Right atrium auricular region (tissue), 2 donors: ENCODE data around the gene NCOA3. TPM values are rescaled to one million over a fixed set of nuclear protein-coding genes. Genes with fewer than 3 reads are reported as not detected.
"Not testable (repeated sequence)": the region's sequence is repeated elsewhere in the genome, so short reads cannot be mapped to it uniquely, and the experiment has no call there.

Experiments used
- DNase-seq: peaks from one replicate; pipeline ENCODE4 v3.0.0-alpha.2; 2019; ENCODE audit warnings: low spot score
- H3K27ac ChIP-seq, 2 donors: fragments of 200-600 bp; sonication (generic); 1 replicate in 1 of 2; 2 replicates in 1 of 2; pipeline ENCODE4 v1.5.1; 2016 to 2019
- H3K27me3 ChIP-seq, 2 donors: fragments of 200-600 bp; sonication (generic); one replicate each; pipeline versions ENCODE4 v1.5.1 to v1.6.0; 2017 to 2019
- H3K36me3 ChIP-seq: fragments of 200-600 bp; sonication (generic); one replicate; pipeline ENCODE4 v1.5.1; 2016
- H3K4me1 ChIP-seq, 2 donors: fragments of 200-600 bp; sonication (generic); one replicate each; pipeline versions ENCODE4 v1.5.1 to v1.6.0; 2017 to 2019
- H3K4me3 ChIP-seq, 2 donors: fragments of 200-600 bp; sonication (generic); 1 replicate in 1 of 2; 2 replicates in 1 of 2; pipeline ENCODE4 v1.5.1; 2017 to 2019; ENCODE audit warnings: mild to moderate bottlenecking in 1 of 2, moderate library complexity in 1 of 2
- H3K9me3 ChIP-seq, 2 donors: fragments of 200-600 bp; sonication (generic); one replicate each; pipeline ENCODE4 v1.5.1; 2019
- CTCF ChIP-seq, 2 donors: fragments of 200-600 bp; sonication (generic); IDR thresholded peaks; one replicate each; pipeline ENCODE4 v1.5.1; 2019; ENCODE audit warnings: antibody characterized with exemption in 2 of 2
- total RNA-seq, 2 donors: library from RNA; depleted of rRNA; stranded (reverse); fragments of >200 nt; gene quantifications; one replicate each; pipeline ENCODE4 v1.1.0, GENCODE V29; 2016

NCOA3 gene
- total RNA-seq, 2 donors from 2014 or later: 24.1 to 27.4 TPM

DNA sequence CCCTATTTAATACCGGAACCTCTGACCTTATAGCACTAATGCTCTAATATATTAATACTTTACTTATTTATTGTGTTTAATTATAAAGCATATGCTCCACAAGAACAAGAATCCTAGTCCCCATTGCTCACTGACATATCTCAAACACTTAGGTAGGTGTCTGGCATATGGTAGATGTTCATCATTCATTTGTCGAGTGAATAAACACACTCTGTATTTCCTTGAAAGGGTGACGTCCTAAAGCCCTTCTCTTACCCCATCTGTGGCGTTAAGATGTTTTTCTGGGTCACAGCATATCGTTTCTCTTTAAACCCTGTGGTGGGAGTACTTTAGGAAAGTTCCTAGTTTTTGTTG is 45.3 kb downstream of the NCOA3 start:
- TF ChIP-seq CTCF (IDR thresholded peaks at IDR 0.05): no peak
- Histone ChIP-seq H3K27ac (no peak overlapping the region), H3K4me1 (peaks cover 0 to 45% of the 10 kb centered on the region in 2 donors)

DNA sequence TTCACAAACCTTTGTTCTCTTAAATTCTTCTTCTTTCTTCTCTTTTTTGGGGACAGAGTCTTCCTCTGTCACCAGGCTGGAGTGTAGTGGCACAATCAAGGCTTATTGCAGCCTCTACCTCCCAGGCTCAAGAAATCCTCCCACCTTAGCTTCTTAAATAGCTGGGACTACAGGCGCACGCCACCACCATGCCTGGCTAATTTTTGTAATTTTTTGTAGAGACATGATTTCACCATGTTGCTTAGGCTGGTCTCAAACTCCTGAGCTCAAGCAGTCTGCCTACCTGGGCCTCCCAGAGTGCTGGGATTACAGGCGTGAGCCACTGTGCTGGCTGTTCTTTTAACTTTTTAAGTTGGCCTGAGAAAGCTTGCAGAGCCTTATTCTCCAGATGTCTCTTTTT is 48.0 kb downstream of the NCOA3 start:
- no peak for DNase-seq

More for the DNA sequence above, 45.3 kb downstream of the NCOA3 start:
- Histone ChIP-seq H3K27me3 (no peaks in the 10 kb centered on the region), H3K9me3 (no peaks in the 10 kb centered on the region), H3K4me3 (no peak overlapping the region), H3K36me3 (no peaks in the 10 kb centered on the region)
- no peak for DNase-seq

GRCh38 chr20:47551222-47551621 is 49.5 kb downstream of the NCOA3 start:
- no peak overlapping the region for H3K4me3 ChIP-seq
- H3K27ac ChIP-seq: no peak overlapping the region
- DNase-seq: no peak
- no peaks in the 10 kb centered on the region for H3K36me3 ChIP-seq
- peaks cover 0 to 9% of the 10 kb centered on the region in 2 donors for H3K4me1 ChIP-seq
- H3K9me3 ChIP-seq: no peaks in the 10 kb centered on the region
- no peaks in the 10 kb centered on the region for H3K27me3 ChIP-seq
- TF ChIP-seq CTCF (IDR thresholded peaks at IDR 0.05): no peak

More for the DNA sequence above, 48.0 kb downstream of the NCOA3 start:
- H3K27ac ChIP-seq: no peak overlapping the region
- H3K36me3 ChIP-seq: no peaks in the 10 kb centered on the region
- peaks cover 0 to 21% of the 10 kb centered on the region in 2 donors for H3K4me1 ChIP-seq
- no peaks in the 10 kb centered on the region for H3K27me3 ChIP-seq
- no peaks in the 10 kb centered on the region for H3K9me3 ChIP-seq
- TF ChIP-seq CTCF (IDR thresholded peaks at IDR 0.05): no peak
- H3K4me3 ChIP-seq: no peak overlapping the region

- H3K4me3 ChIP-seq: no peak overlapping the region
- no peaks in the 10 kb centered on the region for H3K9me3 ChIP-seq
- no peak for TF ChIP-seq CTCF (IDR thresholded peaks at IDR 0.05)
- no peak for DNase-seq
- H3K4me1 ChIP-seq: peaks cover 0 to 13% of the 10 kb centered on the region in 2 donors
- H3K36me3 ChIP-seq: no peaks in the 10 kb centered on the region
- H3K27me3 ChIP-seq: no peaks in the 10 kb centered on the region
- no peak overlapping the region for H3K27ac ChIP-seq
These were observed 50.2 kb downstream of the NCOA3 start for GRCh38 chr20:47551841-47552240.

DNA sequence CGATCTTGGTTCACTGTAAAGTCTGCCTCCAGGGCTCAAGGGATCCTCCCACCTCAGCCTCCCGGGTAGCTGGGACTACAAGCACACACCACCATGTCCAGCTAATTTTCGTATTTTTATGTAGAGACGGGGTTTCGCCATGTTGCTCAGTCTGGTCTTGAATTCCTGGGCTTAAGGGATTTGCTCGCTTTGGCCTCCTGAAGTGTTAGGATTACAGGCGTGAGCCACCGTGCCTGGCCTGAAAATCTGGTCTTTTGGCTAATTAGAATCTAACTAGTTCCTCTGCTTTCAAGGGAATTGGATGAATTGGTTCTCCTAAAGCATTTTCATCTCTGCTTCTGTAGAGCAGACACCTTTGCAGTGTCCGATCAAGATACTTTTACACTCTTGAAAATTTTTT is 51.3 kb downstream of the NCOA3 start:
- Histone ChIP-seq H3K4me1 (peaks cover 0 to 13% of the 10 kb centered on the region in 2 donors), H3K36me3 (no peaks in the 10 kb centered on the region), H3K27ac (no peak overlapping the region), H3K4me3 (no peak overlapping the region), H3K9me3 (no peaks in the 10 kb centered on the region), H3K27me3 (no peaks in the 10 kb centered on the region)
- TF ChIP-seq CTCF (IDR thresholded peaks at IDR 0.05): no peak
- no peak for DNase-seq

DNA sequence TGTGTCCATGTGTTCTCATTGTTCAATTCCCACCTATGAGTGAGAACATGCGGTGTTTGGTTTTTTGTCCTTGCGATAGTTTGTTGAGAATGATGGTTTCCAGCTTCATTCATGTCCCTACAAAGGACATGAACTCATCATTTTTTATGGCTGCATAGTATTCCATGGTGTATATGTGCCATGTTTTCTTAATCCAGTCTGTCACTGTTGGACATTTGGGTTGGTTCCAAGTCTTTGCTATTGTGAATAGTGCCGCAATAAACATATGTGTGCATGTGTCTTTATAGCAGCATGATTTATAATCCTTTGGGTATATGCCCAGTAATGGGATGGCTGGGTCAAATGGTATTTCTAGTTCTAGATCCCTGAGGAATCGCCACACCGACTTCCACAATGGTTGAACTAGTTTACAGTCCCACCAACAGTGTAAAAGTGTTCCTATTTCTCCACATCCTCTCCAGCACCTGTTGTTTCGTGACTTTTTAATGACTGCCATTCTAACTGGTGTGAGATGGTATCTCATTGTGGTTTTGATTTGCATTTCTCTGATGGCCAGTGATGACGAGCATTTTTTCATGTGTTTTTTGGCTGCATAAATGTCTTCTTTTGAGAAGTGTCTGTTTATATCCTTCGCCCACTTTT is 52.0 kb downstream of the NCOA3 start:
- not testable (repeated sequence) for H3K27me3 ChIP-seq

GRCh38 chr20:47554283-47554682 is 52.6 kb downstream of the NCOA3 start:
- not testable (repeated sequence) for H3K36me3 ChIP-seq, H3K4me3 ChIP-seq, H3K9me3 ChIP-seq, H3K27ac ChIP-seq, H3K27me3 ChIP-seq, DNase-seq
- peaks cover 0 to 23% of the 10 kb centered on the region in 2 donors for H3K4me1 ChIP-seq

More for the DNA sequence above, 52.0 kb downstream of the NCOA3 start:
- not testable (repeated sequence) for DNase-seq, H3K9me3 ChIP-seq, H3K4me3 ChIP-seq, H3K36me3 ChIP-seq, H3K27ac ChIP-seq
- peaks cover 0 to 17% of the 10 kb centered on the region in 2 donors for H3K4me1 ChIP-seq
